ENCODE data around the gene EIF2B2. TPM values are rescaled to one million over a fixed set of nuclear protein-coding genes. Genes with fewer than 3 reads are reported as not detected.

Gene EIF2B2
- total RNA-seq (2022; extraction: Qiagen RNA extraction; ENCODE audit: low read depth), result 71.4 to 82.3 TPM (median 76.3 TPM) in 5 replicates

DNA sequence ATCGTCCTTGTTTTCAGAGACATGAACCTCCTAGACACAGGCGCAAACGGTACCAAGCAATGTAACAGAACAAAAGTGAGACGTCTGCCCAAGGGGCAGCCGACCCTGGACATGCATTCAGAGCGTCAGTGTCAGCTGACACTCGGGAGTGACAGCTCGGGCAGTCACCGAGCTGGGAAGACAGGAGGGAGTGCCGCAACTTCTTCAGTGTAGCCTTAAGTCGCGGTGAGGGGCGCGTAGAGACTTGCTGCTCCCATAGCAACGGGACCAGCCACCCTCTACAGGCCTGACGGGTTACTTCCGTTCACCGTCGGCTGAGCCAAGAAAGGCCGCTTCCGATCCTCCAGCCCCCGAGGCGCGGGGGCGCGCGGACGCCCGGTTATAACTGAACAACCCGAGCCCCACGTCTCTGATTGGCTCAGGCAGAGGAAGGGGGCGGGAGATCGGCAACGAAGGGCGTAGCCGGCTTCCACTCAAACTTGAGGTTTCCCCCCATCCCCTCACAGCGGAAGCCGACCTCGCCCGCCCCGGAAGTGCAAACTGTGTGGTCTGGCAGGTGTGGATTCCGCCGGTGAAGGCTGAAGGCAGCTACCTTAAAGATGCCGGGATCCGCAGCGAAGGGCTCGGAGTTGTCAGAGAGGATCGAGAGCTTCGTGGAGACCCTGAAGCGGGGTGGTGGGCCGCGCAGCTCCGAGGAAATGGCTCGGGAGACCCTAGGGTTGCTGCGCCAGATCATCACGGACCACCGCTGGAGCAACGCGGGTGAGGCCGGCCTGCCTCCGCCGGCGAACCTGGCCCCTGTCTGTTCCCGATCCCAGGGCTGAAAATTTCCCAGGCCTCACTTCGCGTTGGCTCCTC is at the start of gene EIF2B2:
Gene EIF2B2, plus strand, starts transcription at position 530 of the 858 bp plus-strand sequence. Its CDS starts 70 bp downstream, at position 600.

DNA sequence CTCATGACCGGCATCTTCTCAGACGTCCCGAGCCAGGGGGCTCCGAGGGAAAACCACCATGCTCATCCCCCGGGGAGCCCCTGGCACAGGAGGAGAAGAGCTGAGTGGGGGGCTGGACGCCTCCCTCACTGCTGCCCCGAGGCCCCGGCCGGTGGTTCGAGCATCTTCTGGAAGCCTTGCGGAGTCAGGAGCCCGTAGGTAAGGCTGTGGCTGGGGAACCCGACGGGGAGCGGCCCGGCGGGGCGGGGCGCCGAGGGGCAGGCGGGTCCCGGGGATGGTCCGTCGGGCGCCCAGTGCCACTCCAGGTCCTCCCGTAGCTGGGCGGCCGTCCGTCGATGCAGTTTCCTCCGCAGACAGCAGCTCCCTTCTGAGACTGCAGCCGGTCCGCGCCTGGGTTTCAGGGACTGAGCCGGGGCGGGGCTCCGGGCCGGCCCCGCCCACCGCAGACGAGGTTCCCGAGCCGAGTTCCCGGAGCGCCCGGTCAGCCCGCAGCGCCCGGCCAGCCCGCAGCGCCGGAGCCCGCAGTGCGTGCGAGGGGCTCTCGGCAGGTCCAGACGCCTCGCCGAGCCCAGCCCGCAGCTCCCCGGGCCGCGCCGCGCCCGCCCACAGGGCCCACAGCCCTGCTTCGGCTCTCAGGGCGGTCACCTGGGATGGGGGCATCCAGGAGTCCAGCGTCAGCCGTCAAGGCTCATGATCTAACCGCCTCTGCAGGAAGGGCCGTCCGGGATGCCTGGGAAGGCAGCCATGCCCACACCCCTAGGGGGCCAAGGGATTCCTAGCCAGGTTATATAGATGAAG is 47.3 kb upstream of the EIF2B2 start, which contains the start of gene PGF:
Gene PGF, minus strand, starts transcription at position 369 of the 798 bp plus-strand sequence. Its CDS starts 355 bp downstream, at position 14.

DNA sequence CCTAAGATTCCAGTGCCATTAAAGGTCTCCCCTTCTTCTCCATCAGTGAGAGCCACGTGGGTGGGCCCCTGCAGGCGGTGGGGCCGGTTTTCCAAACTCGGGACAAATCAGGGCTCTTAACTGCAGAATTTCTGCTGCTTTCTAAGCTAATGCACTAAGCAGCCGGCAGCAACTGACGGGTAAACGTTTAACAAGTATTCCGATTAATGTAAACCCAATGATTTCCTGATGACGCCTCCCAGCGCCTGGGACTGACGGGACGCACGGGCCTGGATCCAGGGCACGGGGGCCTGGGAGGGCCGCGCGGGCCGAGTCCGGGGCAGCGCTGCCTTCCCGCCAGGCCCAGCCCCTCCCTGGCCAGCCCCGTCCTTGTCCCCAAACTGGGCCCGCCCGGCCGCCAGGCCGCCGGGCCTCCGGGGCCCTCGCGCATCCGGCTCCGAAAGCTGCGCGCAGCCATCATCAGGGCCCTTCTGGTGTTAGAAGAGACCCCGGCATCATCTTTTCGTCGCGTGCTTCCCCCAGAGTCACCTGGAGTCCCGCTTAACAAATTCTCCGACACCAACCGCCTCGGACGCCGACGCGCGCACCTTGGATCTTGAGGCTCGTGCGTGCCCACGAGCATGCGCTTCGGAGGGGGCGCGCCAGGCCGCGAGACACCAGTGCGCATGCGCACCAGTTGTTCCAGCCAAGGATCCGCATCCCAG is 48.3 kb downstream of the EIF2B2 start, which contains the start of gene MLH3:
Gene MLH3, minus strand, starts transcription at position 616 of the 704 bp plus-strand sequence. CDS start 1,812 bp downstream, outside the sequence.

Other genes starting within 250 kb of the EIF2B2 start
- gene YLPM1, start 239.6 kb upstream of the EIF2B2 start, total RNA-seq (2022; extraction: Qiagen RNA extraction; ENCODE audit: low read depth), result 37.9 to 53.0 TPM (median 41.8 TPM) in 5 replicates
- not detected in 5 replicates for gene PROX2, start 126.8 kb upstream of the EIF2B2 start, total RNA-seq (2022; extraction: Qiagen RNA extraction; ENCODE audit: low read depth)
- 92.4 to 99.9 TPM (median 97.6 TPM) in 5 replicates for gene DLST, start 121.0 kb upstream of the EIF2B2 start, total RNA-seq (2022; extraction: Qiagen RNA extraction; ENCODE audit: low read depth)
- gene RPS6KL1, start 79.7 kb upstream of the EIF2B2 start, total RNA-seq (2022; extraction: Qiagen RNA extraction; ENCODE audit: low read depth), result 0.23 to 0.82 TPM (median 0.50 TPM) in 5 replicates
- 1.7 to 3.8 TPM (median 3.5 TPM) in 5 replicates for gene PGF, start 47.3 kb upstream of the EIF2B2 start, total RNA-seq (2022; extraction: Qiagen RNA extraction; ENCODE audit: low read depth)
- 12.0 to 19.7 TPM (median 17.4 TPM) in 5 replicates for gene MLH3, start 48.5 kb downstream of the EIF2B2 start, total RNA-seq (2022; extraction: Qiagen RNA extraction; ENCODE audit: low read depth)
- 21.3 to 25.2 TPM (median 23.6 TPM) in 5 replicates for gene ACYP1, start 61.1 kb downstream of the EIF2B2 start, total RNA-seq (2022; extraction: Qiagen RNA extraction; ENCODE audit: low read depth)
- 2.2 to 3.1 TPM (median 2.8 TPM) in 5 replicates for gene ZC2HC1C, start 66.7 kb downstream of the EIF2B2 start, total RNA-seq (2022; extraction: Qiagen RNA extraction; ENCODE audit: low read depth)
- gene NEK9, start 124.1 kb downstream of the EIF2B2 start, total RNA-seq (2022; extraction: Qiagen RNA extraction; ENCODE audit: low read depth), result 30.0 to 34.4 TPM (median 32.0 TPM) in 5 replicates
- gene TMED10, start 173.7 kb downstream of the EIF2B2 start, total RNA-seq (2022; extraction: Qiagen RNA extraction; ENCODE audit: low read depth), result 251 to 318 TPM (median 272 TPM) in 5 replicates